ENCODE measurements around the gene CALM1.

DNA sequence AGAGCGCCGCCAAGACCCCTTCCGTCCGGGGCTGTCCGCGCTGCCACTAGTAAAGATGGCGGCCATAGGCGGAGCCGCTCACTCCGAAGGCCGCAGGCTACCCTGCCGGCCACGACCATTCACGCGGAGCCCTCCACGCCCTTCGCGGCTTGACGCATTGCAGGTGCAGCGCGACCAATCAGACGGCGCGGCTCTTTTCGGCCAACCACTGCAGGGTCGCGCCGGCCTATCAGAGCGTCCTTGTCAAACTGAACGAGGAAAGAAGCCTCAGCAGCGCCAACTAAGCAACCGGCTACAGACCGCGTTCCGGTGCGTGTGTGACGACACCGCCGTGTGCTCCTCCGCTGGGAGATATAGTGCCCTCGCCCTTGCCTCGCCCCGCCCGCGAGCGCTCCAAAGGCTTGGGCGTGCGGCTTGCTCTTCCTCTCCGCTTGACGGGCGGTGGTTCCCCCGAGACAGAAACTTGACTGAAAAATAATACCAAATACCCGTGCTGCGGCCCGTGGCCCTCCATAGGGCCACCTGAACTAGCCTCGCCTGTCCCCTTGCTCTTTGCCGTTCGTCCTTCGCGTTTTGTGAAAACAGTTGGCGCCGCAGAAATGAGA, 13.6 kb upstream of the CALM1 start:
- TF ChIP-seq, protein P1, sequence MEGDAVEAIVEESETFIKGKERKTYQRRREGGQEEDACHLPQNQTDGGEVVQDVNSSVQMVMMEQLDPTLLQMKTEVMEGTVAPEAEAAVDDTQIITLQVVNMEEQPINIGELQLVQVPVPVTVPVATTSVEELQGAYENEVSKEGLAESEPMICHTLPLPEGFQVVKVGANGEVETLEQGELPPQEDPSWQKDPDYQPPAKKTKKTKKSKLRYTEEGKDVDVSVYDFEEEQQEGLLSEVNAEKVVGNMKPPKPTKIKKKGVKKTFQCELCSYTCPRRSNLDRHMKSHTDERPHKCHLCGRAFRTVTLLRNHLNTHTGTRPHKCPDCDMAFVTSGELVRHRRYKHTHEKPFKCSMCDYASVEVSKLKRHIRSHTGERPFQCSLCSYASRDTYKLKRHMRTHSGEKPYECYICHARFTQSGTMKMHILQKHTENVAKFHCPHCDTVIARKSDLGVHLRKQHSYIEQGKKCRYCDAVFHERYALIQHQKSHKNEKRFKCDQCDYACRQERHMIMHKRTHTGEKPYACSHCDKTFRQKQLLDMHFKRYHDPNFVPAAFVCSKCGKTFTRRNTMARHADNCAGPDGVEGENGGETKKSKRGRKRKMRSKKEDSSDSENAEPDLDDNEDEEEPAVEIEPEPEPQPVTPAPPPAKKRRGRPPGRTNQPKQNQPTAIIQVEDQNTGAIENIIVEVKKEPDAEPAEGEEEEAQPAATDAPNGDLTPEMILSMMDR (IDR thresholded peaks at IDR 0.05), result peak in 2 of 4 experiments; percentile 34 to 39
- TF ChIP-seq POLR2AphosphoS5 (IDR thresholded peaks at IDR 0.05), result peak; percentile 97

Measured in prostate gland (tissue), 2 donors.